GM23248 (cell line): ENCODE results near the gene ARHGEF11. TPM values are rescaled to one million over a fixed set of nuclear protein-coding genes. Genes with fewer than 3 reads are reported as not detected.
A peak's percentile ranks its signal among the peaks of the same experiment; 100 is the strongest.

Experiments used
- DNase-seq: peaks from one replicate; pipeline ENCODE4 v3.0.0-alpha.2; 2015
- H2AFZ ChIP-seq: fragments of 200-600 bp; sonication (generic); 2 replicates; pipeline ENCODE4 v1.6.1; 2016; ENCODE audit warnings: antibody characterized with exemption
- H3F3A ChIP-seq: fragments of 200-600 bp; sonication (generic); 2 replicates; pipeline ENCODE4 v1.6.1; 2016; ENCODE audit warnings: mild to moderate bottlenecking, antibody characterized with exemption, mixed run types; ENCODE audit not compliant: insufficient read depth
- H3K27ac ChIP-seq: fragments of 200-600 bp; sonication (generic); 2 replicates; pipeline ENCODE4 v1.5.1; 2016; ENCODE audit warnings: mild to moderate bottlenecking
- H3K27me3 ChIP-seq: fragments of 200-600 bp; sonication (generic); replicated peaks from 2 replicates; pipeline ENCODE4 v1.6.1; 2016; ENCODE audit warnings: mild to moderate bottlenecking; ENCODE audit not compliant: insufficient read depth
- H3K36me3 ChIP-seq: fragments of 200-600 bp; sonication (generic); 2 replicates; pipeline ENCODE4 v1.6.1; 2016; ENCODE audit warnings: low read depth, mild to moderate bottlenecking
- H3K4me1 ChIP-seq: fragments of 200-600 bp; sonication (generic); 2 replicates; pipeline ENCODE4 v1.6.1; 2016; ENCODE audit warnings: mild to moderate bottlenecking; ENCODE audit not compliant: insufficient read depth
- H3K4me2 ChIP-seq: fragments of 200-600 bp; sonication (generic); one replicate; pipeline ENCODE4 v1.6.1; 2016; ENCODE audit warnings: mild to moderate bottlenecking; ENCODE audit not compliant: unreplicated experiment
- H3K4me3 ChIP-seq: fragments of 200-600 bp; sonication (generic); 2 replicates; pipeline ENCODE4 v1.5.1; 2016; ENCODE audit warnings: mild to moderate bottlenecking
- H3K79me2 ChIP-seq: fragments of 200-600 bp; sonication (generic); 2 replicates; pipeline ENCODE4 v1.6.1; 2016; ENCODE audit warnings: mild to moderate bottlenecking; ENCODE audit not compliant: insufficient read depth
- H3K9ac ChIP-seq: fragments of 200-600 bp; sonication (generic); 2 replicates; pipeline ENCODE4 v1.6.1; 2016; ENCODE audit warnings: mild to moderate bottlenecking
- H3K9me2 ChIP-seq: fragments of 200-600 bp; sonication (generic); 2 replicates; pipeline ENCODE4 v1.6.1; 2016; ENCODE audit warnings: mixed run types, mild to moderate bottlenecking, moderate library complexity; ENCODE audit not compliant: insufficient read depth
- H3K9me3 ChIP-seq: fragments of 200-600 bp; sonication (generic); one replicate; pipeline ENCODE4 v1.6.1; 2017; ENCODE audit warnings: low read depth
- H4K20me1 ChIP-seq: fragments of 200-600 bp; sonication (generic); 2 replicates; pipeline ENCODE4 v1.6.0; 2016; ENCODE audit not compliant: insufficient read depth
- EZH2 ChIP-seq: fragments of 200-600 bp; sonication (generic); IDR thresholded peaks from 2 replicates; pipeline ENCODE4 v1.6.1; 2018; ENCODE audit warnings: antibody characterized with exemption, mild to moderate bottlenecking; ENCODE audit not compliant: insufficient read depth, poor library complexity, severe bottlenecking
- EZH2phosphoT487 ChIP-seq: fragments of 200-600 bp; sonication (generic); IDR thresholded peaks from 2 replicates; pipeline ENCODE4 v1.6.1; 2018; ENCODE audit warnings: antibody characterized with exemption, moderate library complexity, mild to moderate bottlenecking, low read depth; ENCODE audit not compliant: insufficient read depth
- WGBS, 2 experiments: methylation state at CpG; one replicate each; pipeline ENCODE4 v1.1.6; 2015 to 2017; ENCODE audit warnings: low lambda C conversion rate in 2 of 2, low coverage in 1 of 2; ENCODE audit errors: missing lambda C conversion rate in 2 of 2; 5-methylcytosine and 5-hydroxymethylcytosine counted together
- in situ Hi-C: fragments of 300-500 bp; cut with MboI; formaldehyde crosslinking; loops from 2 replicates; pipeline ENCODE4 v1.15.0; 2020
- polyA plus RNA-seq: library from polyadenylated mRNA; unstranded; fragments of >200 nt; fragmentation: Nextera tagmentation; extraction: Ambion mirVana; gene quantifications from 2 replicates; pipeline ENCODE4 v1.2.1, GENCODE V29; 2016
- total RNA-seq: library from RNA; depleted of rRNA; stranded (reverse); fragments of >200 nt; shearing (Covaris generic); gene quantifications from 2 replicates; pipeline ENCODE4 v1.2.3, GENCODE V29; 2014

The ARHGEF11 gene
- total and polyA plus RNA-seq, 2 experiments from 2014 or later: 13.3 to 23.0 TPM

GRCh38 chr1:157047062-157047410, 1.5 kb upstream of the ARHGEF11 start:
- H3K9me2 ChIP-seq: no peaks in the 10 kb centered on the region
- WGBS, 2 experiments: 54 to 55% methylated on average over 2 of the region's 2 CpGs
- H3K9ac ChIP-seq: no peak overlapping the region
- TF ChIP-seq EZH2phosphoT487: no peak
- TF ChIP-seq EZH2: no peak
- peak; percentile 12 for DNase-seq
- H3F3A ChIP-seq: 0 out of 2 replicates have a peak, but pooled peaks cover 15% of the 10 kb centered on the region
- H3K4me1 ChIP-seq: peaks cover 29% of the 10 kb centered on the region
- H4K20me1 ChIP-seq: peaks cover 5% of the 10 kb centered on the region; the same call in 1 of the 2 replicates
- H2AFZ ChIP-seq: no peak overlapping the region
- H3K4me3 ChIP-seq: no peak overlapping the region
- no peaks in the 10 kb centered on the region for H3K36me3 ChIP-seq
- no peak overlapping the region for H3K27ac ChIP-seq
- peaks cover 30% of the 10 kb centered on the region for H3K79me2 ChIP-seq
- in situ Hi-C loops: no loop called here
- H3K4me2 ChIP-seq: no peak overlapping the region
- H3K9me3 ChIP-seq: no peaks in the 10 kb centered on the region
- H3K27me3 ChIP-seq: peaks cover 10% of the 10 kb centered on the region; the same call in 1 of the 2 replicates

GRCh38 chr1:157044326-157044725, 1.2 kb downstream of the ARHGEF11 start:
- H3K9me3 ChIP-seq: no peaks in the 10 kb centered on the region
- peak overlapping the region; percentile 96 for H3K9ac ChIP-seq
- no peak for TF ChIP-seq EZH2phosphoT487
- no peak for TF ChIP-seq EZH2
- peak; percentile 20 for DNase-seq
- WGBS, 2 experiments: 17 to 19% methylated on average over 6 of the region's 6 CpGs
- H3K4me2 ChIP-seq: peak overlapping the region; percentile 98
- peaks cover 39% of the 10 kb centered on the region for H3K4me1 ChIP-seq
- H3K27ac ChIP-seq: peak overlapping the region; percentile 83; the same call in 1 of the 2 replicates
- H3K36me3 ChIP-seq: no peaks in the 10 kb centered on the region
- H3K9me2 ChIP-seq: no peaks in the 10 kb centered on the region
- peaks cover 57% of the 10 kb centered on the region for H3K79me2 ChIP-seq
- H3F3A ChIP-seq: 0 out of 2 replicates have a peak, but pooled peaks cover 15% of the 10 kb centered on the region
- H2AFZ ChIP-seq: peak overlapping the region; percentile 89; the same call in 1 of the 2 replicates
- peaks cover 5% of the 10 kb centered on the region for H4K20me1 ChIP-seq
- no peaks in the 10 kb centered on the region for H3K27me3 ChIP-seq
- H3K4me3 ChIP-seq: peak overlapping the region; percentile 90
- in situ Hi-C loops: no loop called here

- Histone ChIP-seq H3K27ac (no peak overlapping the region), H3K9me2 (no peaks in the 10 kb centered on the region), H3F3A (0 out of 2 replicates have a peak, but pooled peaks cover 15% of the 10 kb centered on the region), H3K36me3 (no peaks in the 10 kb centered on the region), H4K20me1 (peaks cover 5% of the 10 kb centered on the region), H3K9me3 (no peaks in the 10 kb centered on the region), H3K4me2 (peak overlapping the region; percentile 98), H3K4me1 (peaks cover 39% of the 10 kb centered on the region), H3K27me3 (no peaks in the 10 kb centered on the region), H2AFZ (no peak overlapping the region), H3K4me3 (peak overlapping the region; percentile 90), H3K9ac (peak overlapping the region; percentile 96), H3K79me2 (peaks cover 63% of the 10 kb centered on the region)
- in situ Hi-C loops: no loop called here
- WGBS, 2 experiments: 22 to 51% methylated on average over 2 of the region's 2 CpGs
- TF ChIP-seq EZH2 (no peak), EZH2phosphoT487 (no peak)
- peak; percentile 14 for DNase-seq
These were observed 1.9 kb downstream of the ARHGEF11 start for GRCh38 chr1:157043685-157044084.

GRCh38 chr1:157042846-157043245, 2.7 kb downstream of the ARHGEF11 start:
- TF ChIP-seq EZH2phosphoT487 (no peak), EZH2 (no peak)
- Histone ChIP-seq H4K20me1 (peaks cover 5% of the 10 kb centered on the region), H3K27ac (no peak overlapping the region), H3K9me3 (no peaks in the 10 kb centered on the region), H3K4me3 (peak overlapping the region; percentile 90), H3K36me3 (no peaks in the 10 kb centered on the region), H3K4me2 (peak overlapping the region; percentile 98), H3K27me3 (no peaks in the 10 kb centered on the region), H3K79me2 (peaks cover 71% of the 10 kb centered on the region), H3K4me1 (peaks cover 39% of the 10 kb centered on the region), H3K9ac (0 out of 2 replicates have a peak overlapping the region, but pooled peaks have one; percentile 96), H3K9me2 (no peaks in the 10 kb centered on the region), H3F3A (0 out of 2 replicates have a peak, but pooled peaks cover 15% of the 10 kb centered on the region), H2AFZ (no peak overlapping the region)
- 50 to 62% methylated on average over 2 of the region's 2 CpGs for WGBS, 2 experiments
- in situ Hi-C loops: no loop called here
- DNase-seq: peak; percentile 10
